Measurements from ENCODE around the gene RASSF4.

Gene RASSF4

GRCh38 chr10:44963772-44964633 lies 4.4 kb downstream of the RASSF4 start:
- DNase-seq, result peak; percentile 33

GRCh38 chr10:44965104-44965503 lies 5.5 kb downstream of the RASSF4 start:
- DNase-seq, result no peak

GRCh38 chr10:44965651-44966097 lies 6.1 kb downstream of the RASSF4 start:
- peak; percentile 3 for DNase-seq

- DNase-seq, result no peak
Observed at GRCh38 chr10:44966129-44966815, 6.7 kb downstream of the RASSF4 start.

- no peak for DNase-seq
Observed at GRCh38 chr10:44966816-44967509, 7.4 kb downstream of the RASSF4 start.

GRCh38 chr10:44967616-44968015 lies 8.0 kb downstream of the RASSF4 start:
- DNase-seq, result no peak

- no peak for DNase-seq
Observed at GRCh38 chr10:44968091-44968490, 8.5 kb downstream of the RASSF4 start.

- DNase-seq, result no peak
Observed at GRCh38 chr10:44968500-44969400, 9.1 kb downstream of the RASSF4 start.

GRCh38 chr10:44969854-44970253 lies 10.3 kb downstream of the RASSF4 start:
- DNase-seq, result no peak

- no peak for DNase-seq
Observed at GRCh38 chr10:44970812-44971395, 11.3 kb downstream of the RASSF4 start.

- no peak for DNase-seq
Observed at GRCh38 chr10:44971434-44971833, 11.8 kb downstream of the RASSF4 start.

- DNase-seq, result no peak
Observed at GRCh38 chr10:44971935-44972757, 12.5 kb downstream of the RASSF4 start.

GRCh38 chr10:44972874-44973306 lies 13.3 kb downstream of the RASSF4 start:
- no peak for DNase-seq

- peak; percentile 33 for DNase-seq
Observed at GRCh38 chr10:44973323-44974081, 13.9 kb downstream of the RASSF4 start.

GRCh38 chr10:44974082-44974627 lies 14.6 kb downstream of the RASSF4 start:
- DNase-seq, result no peak

- no peak for DNase-seq
Observed at GRCh38 chr10:44974628-44975430, 15.2 kb downstream of the RASSF4 start.

GRCh38 chr10:44975431-44976331 lies 16.1 kb downstream of the RASSF4 start:
- peak; percentile 9 for DNase-seq

Measured in DMS79 treated with DMSO at 0.1 percent for 48 hours (cell line).